ENCODE results near the gene TBPL2. TPM values are rescaled to one million over a fixed set of nuclear protein-coding genes. Genes with fewer than 3 reads are reported as not detected.

The TBPL2 gene
- total RNA-seq, 1 experiment from 2014 or later = not detected

- Histone ChIP-seq H3K23ac (ENCODE audit: insufficient read length, low read depth, low read length) (no peak overlapping the region), H4K20me1 (ENCODE audit: control insufficient read depth, insufficient read depth, insufficient read length) (no peaks in the 10 kb centered on the region), H3K4me1 (ENCODE audit: insufficient read depth, low read length) (no peaks in the 10 kb centered on the region), H3K9ac (ENCODE audit: extremely low read depth, insufficient read length, low read length) (no peak overlapping the region), H3K27me3 (ENCODE audit: insufficient read depth, low read length) (no peaks in the 10 kb centered on the region), H3K27ac (ENCODE audit: insufficient read length, low read depth, low read length) (no peak overlapping the region), H2AFZ (ENCODE audit: low read length) (no peak overlapping the region), H3K79me2 (ENCODE audit: insufficient read depth, low read length) (no peaks in the 10 kb centered on the region), H4K8ac (replicated peaks; ENCODE audit: insufficient read length, low read depth, low read length) (no peak overlapping the region), H4K5ac (ENCODE audit: insufficient read length, low read depth, low read length) (no peak overlapping the region), H3K23me2 (ENCODE audit: insufficient read length, low read depth, low read length, poor library complexity, severe bottlenecking) (no peaks in the 10 kb centered on the region), H2BK20ac (ENCODE audit: low read depth, low read length, poor library complexity, severe bottlenecking) (no peak overlapping the region), H3K9me3 (ENCODE audit: control insufficient read depth, low read depth, low read length) (no peaks in the 10 kb centered on the region), H2BK15ac (ENCODE audit: low read depth, low read length) (no peak overlapping the region), H3K4me2 (ENCODE audit: insufficient read depth, insufficient read length, low read length) (no peak overlapping the region), H3K14ac (ENCODE audit: insufficient read depth, low read length) (no peak overlapping the region), H3K79me1 (ENCODE audit: insufficient read depth, low read depth, low read length, poor library complexity, severe bottlenecking) (no peaks in the 10 kb centered on the region), H3K18ac (ENCODE audit: insufficient read length, low read depth, low read length) (no peak overlapping the region), H3K4ac (ENCODE audit: low read depth, low read length) (no peak overlapping the region), H2AK5ac (ENCODE audit: insufficient read length, low read length) (no peak overlapping the region), H3K56ac (ENCODE audit: insufficient read length, low read depth, low read length) (no peak overlapping the region), H3T11ph (ENCODE audit: low read length) (no peak overlapping the region), H2BK5ac (ENCODE audit: insufficient read length, low read length) (no peak overlapping the region), H2BK12ac (ENCODE audit: insufficient read length, low read depth, low read length) (no peak overlapping the region), H2BK120ac (ENCODE audit: low read depth, low read length, poor library complexity, severe bottlenecking) (no peak overlapping the region), H4K91ac (ENCODE audit: insufficient read length, low read depth, low read length) (no peak overlapping the region)
- Mint-ChIP-seq H3K4me1 (peaks cover 6 to 7% of the 10 kb centered on the region in 2 experiments), H3K4me3 (no peak overlapping the region), H3K9me3 (no peaks in the 10 kb centered on the region), H3K27ac (no peak overlapping the region; a peak in 1 of 7 replicates), H3K27me3 (ENCODE audit: low read depth) (no peaks in the 10 kb centered on the region), H3K36me3 (ENCODE audit: insufficient read depth in 1 of 3, low read depth in 3 of 3) (peaks cover 2 to 38% (median 34%) of the 10 kb centered on the region in 3 experiments; a peak in 6 of 7 replicates)
- no CpG with 5 or more reads among the region's 5 CpGs for WGBS (ENCODE audit: extremely low coverage, insufficient read length, low lambda C conversion rate)
- no peak for DNase-seq
- peak; percentile 36; the same call in 2 of the 3 replicates for TF ChIP-seq CTCF (conservative IDR thresholded peaks at IDR 0.05)
These were observed 63.2 kb downstream of the TBPL2 start for GRCh38 chr14:55377236-55377635.
